Measurements from ENCODE around the gene LRRC7. TPM values are rescaled to one million over a fixed set of nuclear protein-coding genes. Genes with fewer than 3 reads are reported as not detected.

The LRRC7 gene
- polyA plus RNA-seq, 1 of the 3 experiments (the other 2 are of a cell fraction) = 0.02 TPM

DNA sequence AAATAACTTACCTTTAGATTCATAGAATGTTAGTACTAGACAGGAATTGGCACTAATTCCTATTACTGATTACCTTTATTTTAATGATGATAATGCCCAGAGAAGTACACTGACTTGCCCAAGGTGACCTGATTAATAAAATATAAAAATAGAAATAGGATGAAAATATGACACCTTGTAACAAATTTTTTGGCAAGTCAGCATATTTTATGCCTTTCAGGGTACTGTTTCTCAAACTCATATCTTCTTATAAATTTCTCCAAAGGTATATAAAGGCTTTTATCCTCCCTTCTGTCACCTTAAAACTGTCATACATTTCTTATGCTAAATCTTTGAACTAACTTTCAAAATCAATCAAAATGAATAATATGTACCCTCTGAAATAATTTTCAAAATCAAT is 466.2 kb downstream of the LRRC7 start (continued):
- no peak for TF ChIP-seq RFX5 (IDR thresholded peaks at IDR 0.05; ENCODE audit: low read length)
- TF ChIP-seq, protein P1, sequence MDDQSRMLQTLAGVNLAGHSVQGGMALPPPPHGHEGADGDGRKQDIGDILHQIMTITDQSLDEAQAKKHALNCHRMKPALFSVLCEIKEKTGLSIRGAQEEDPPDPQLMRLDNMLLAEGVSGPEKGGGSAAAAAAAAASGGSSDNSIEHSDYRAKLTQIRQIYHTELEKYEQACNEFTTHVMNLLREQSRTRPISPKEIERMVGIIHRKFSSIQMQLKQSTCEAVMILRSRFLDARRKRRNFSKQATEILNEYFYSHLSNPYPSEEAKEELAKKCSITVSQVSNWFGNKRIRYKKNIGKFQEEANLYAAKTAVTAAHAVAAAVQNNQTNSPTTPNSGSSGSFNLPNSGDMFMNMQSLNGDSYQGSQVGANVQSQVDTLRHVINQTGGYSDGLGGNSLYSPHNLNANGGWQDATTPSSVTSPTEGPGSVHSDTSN (IDR thresholded peaks at IDR 0.05) = no peak
- no peak for TF ChIP-seq TCF12 (IDR thresholded peaks at IDR 0.05)
- no peak for TF ChIP-seq EP300 (IDR thresholded peaks at IDR 0.05; ENCODE audit: borderline replicate concordance in 1 of 2, low read depth in 1 of 2, low read length in 1 of 2)
- no peak for TF ChIP-seq GATA2 (CRISPR knock-in tag; IDR thresholded peaks at IDR 0.05)
- TF ChIP-seq EZH2phosphoT487 (IDR thresholded peaks at IDR 0.05; ENCODE audit: borderline replicate concordance, low read depth) = no peak
- TF ChIP-seq FOXM1 (IDR thresholded peaks at IDR 0.05; ENCODE audit: low read depth) = no peak
- TF ChIP-seq, protein P2, sequence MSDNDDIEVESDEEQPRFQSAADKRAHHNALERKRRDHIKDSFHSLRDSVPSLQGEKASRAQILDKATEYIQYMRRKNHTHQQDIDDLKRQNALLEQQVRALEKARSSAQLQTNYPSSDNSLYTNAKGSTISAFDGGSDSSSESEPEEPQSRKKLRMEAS (IDR thresholded peaks at IDR 0.05; ENCODE audit: low read depth) = no peak
- TF ChIP-seq GABPA (IDR thresholded peaks at IDR 0.05; ENCODE audit: low read depth) = no peak

DNA sequence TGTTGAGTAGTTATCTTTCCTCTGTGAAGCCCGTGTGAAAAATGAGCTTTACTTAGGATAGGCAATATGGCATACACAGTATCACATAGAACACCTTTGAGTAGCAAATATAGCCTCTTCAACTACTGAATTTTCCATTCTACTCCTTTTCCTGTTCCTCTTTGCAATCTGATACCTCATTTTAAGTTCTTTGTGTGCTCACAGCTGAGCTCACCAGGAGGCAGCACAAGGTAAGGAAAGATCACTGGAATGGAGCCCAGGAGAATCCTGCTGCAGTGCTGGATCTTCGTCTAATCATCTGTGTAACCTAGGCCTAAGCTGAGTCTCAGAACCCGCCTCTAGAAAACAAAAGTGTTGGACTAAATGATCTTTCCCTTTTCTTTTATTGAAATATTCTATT is 466.7 kb downstream of the LRRC7 start:
- CTCF ChIA-PET = interaction anchor here (0.6 to 1.2 kb wide), 2 partner anchors 8 to 227 kb away, joined by 3 read pairs; no protein-coding TSS in a partner anchor
- H2AFZ ChIP-seq (ENCODE audit: low read depth) = peak overlapping the region; percentile 40; the same call in 1 of the 2 replicates
- no peak overlapping the region for H3K27ac ChIP-seq (ENCODE audit: low read depth in 2 of 2, low read length in 1 of 2)

More for the DNA sequence above, 466.7 kb downstream of the LRRC7 start:
- H3K4me1 ChIP-seq (ENCODE audit: control insufficient read depth in 1 of 2, insufficient read depth in 2 of 2, low read depth in 1 of 2, low read length in 1 of 2) = no peaks in the 10 kb centered on the region
- POLR2A ChIA-PET = no interaction called here
- no peak overlapping the region for H3K9ac ChIP-seq
- WGBS (ENCODE audit: low lambda C conversion rate) = 66% methylated on average over 3 of the region's 3 CpGs
- TF ChIP-seq RAD21 (IDR thresholded peaks at IDR 0.05; ENCODE audit: low read length) (peak; percentile 74), POLR2AphosphoS5 (IDR thresholded peaks at IDR 0.05; ENCODE audit: low read depth, low read length) (no peak), CHD2 (IDR thresholded peaks at IDR 0.05; ENCODE audit: low read length, partially characterized antibody) (no peak), TAF1 (IDR thresholded peaks at IDR 0.05; ENCODE audit: borderline replicate concordance, low read depth, low read length) (no peak), SMC3 (IDR thresholded peaks at IDR 0.05; ENCODE audit: low read depth, low read length) (peak; percentile 72), GATA2 (CRISPR knock-in tag; IDR thresholded peaks at IDR 0.05) (no peak), EZH2phosphoT487 (IDR thresholded peaks at IDR 0.05; ENCODE audit: borderline replicate concordance, low read depth) (no peak)
- TF ChIP-seq, protein P3, sequence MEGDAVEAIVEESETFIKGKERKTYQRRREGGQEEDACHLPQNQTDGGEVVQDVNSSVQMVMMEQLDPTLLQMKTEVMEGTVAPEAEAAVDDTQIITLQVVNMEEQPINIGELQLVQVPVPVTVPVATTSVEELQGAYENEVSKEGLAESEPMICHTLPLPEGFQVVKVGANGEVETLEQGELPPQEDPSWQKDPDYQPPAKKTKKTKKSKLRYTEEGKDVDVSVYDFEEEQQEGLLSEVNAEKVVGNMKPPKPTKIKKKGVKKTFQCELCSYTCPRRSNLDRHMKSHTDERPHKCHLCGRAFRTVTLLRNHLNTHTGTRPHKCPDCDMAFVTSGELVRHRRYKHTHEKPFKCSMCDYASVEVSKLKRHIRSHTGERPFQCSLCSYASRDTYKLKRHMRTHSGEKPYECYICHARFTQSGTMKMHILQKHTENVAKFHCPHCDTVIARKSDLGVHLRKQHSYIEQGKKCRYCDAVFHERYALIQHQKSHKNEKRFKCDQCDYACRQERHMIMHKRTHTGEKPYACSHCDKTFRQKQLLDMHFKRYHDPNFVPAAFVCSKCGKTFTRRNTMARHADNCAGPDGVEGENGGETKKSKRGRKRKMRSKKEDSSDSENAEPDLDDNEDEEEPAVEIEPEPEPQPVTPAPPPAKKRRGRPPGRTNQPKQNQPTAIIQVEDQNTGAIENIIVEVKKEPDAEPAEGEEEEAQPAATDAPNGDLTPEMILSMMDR (IDR thresholded peaks at IDR 0.05) = peak; percentile 55
- H3K27me3 ChIP-seq (ENCODE audit: insufficient read depth) = no peaks in the 10 kb centered on the region
- H3F3A ChIP-seq (replicated peaks; ENCODE audit: insufficient read depth) = peaks cover 3% of the 10 kb centered on the region
- H3K4me2 ChIP-seq = no peak overlapping the region
- H4K20me1 ChIP-seq (ENCODE audit: insufficient read depth) = no peaks in the 10 kb centered on the region
- H3K36me3 ChIP-seq (replicated peaks in 1 of 2; ENCODE audit: control insufficient read depth in 1 of 2, insufficient read depth in 2 of 2, low read length in 1 of 2) = no peaks in the 10 kb centered on the region
- H3K4me3 ChIP-seq (ENCODE audit: low read depth in 2 of 2, low read length in 1 of 2) = no peak overlapping the region
- no peaks in the 10 kb centered on the region for H3K9me2 ChIP-seq
- H3K9me3 ChIP-seq = no peaks in the 10 kb centered on the region
- DNase-seq = peak; percentile 8
- no peaks in the 10 kb centered on the region for H3K79me2 ChIP-seq (ENCODE audit: insufficient read depth)

All from SK-N-SH (cell line).